Activated T-helper 9 cell treated with anti-CD3 and anti-CD28 coated beads, Interleukin-2, amount 50 U/mL, for 16 hours (primary cell): Measurements from ENCODE around the gene FLACC1.
"Not testable (repeated sequence)": the region's sequence is repeated elsewhere in the genome, so short reads cannot be mapped to it uniquely, and the experiment has no call there.

Experiments
- DNase-seq: peaks from one replicate; pipeline ENCODE4 v3.0.0-alpha.2; 2020; ENCODE audit warnings: low read depth

FLACC1 gene

GRCh38 chr2:201357221-201357620 is at the start of gene FLACC1:
Gene FLACC1 (minus strand): TSS chr2:201357345. CDS start chr2:201351404, 5,941 bp downstream.
- DNase-seq, result no peak

GRCh38 chr2:201406077-201406662 is 49.0 kb upstream of the FLACC1 start:
- DNase-seq, result no peak

GRCh38 chr2:201404699-201405280 is 47.6 kb upstream of the FLACC1 start:
- DNase-seq, result no peak

GRCh38 chr2:201403880-201404279 is 46.7 kb upstream of the FLACC1 start:
- no peak for DNase-seq

GRCh38 chr2:201402651-201403562 is 45.8 kb upstream of the FLACC1 start:
- no peak for DNase-seq

GRCh38 chr2:201401815-201402214 is 44.7 kb upstream of the FLACC1 start:
- no peak for DNase-seq

GRCh38 chr2:201396595-201396994 is 39.5 kb upstream of the FLACC1 start:
- DNase-seq, result no peak

GRCh38 chr2:201383136-201383535 is 26.0 kb upstream of the FLACC1 start:
- DNase-seq, result no peak

- DNase-seq, result no peak
These were observed 21.6 kb upstream of the FLACC1 start for GRCh38 chr2:201378496-201379397.

GRCh38 chr2:201377218-201377617 is 20.1 kb upstream of the FLACC1 start:
- no peak for DNase-seq

GRCh38 chr2:201369775-201370174 is 12.6 kb upstream of the FLACC1 start:
- no peak for DNase-seq

- not testable (repeated sequence) for DNase-seq
These were observed 12.2 kb upstream of the FLACC1 start for GRCh38 chr2:201369318-201369717.

- DNase-seq, result no peak
These were observed 9.0 kb upstream of the FLACC1 start for GRCh38 chr2:201366146-201366545.

GRCh38 chr2:201363857-201364560 is 6.9 kb upstream of the FLACC1 start:
- DNase-seq, result no peak

GRCh38 chr2:201362396-201362795 is 5.3 kb upstream of the FLACC1 start:
- no peak for DNase-seq

- no peak for DNase-seq
These were observed 4.1 kb upstream of the FLACC1 start for GRCh38 chr2:201361078-201361733.

GRCh38 chr2:201360256-201360655 is 3.1 kb upstream of the FLACC1 start:
- no peak for DNase-seq

GRCh38 chr2:201358684-201359083 is 1.5 kb upstream of the FLACC1 start:
- DNase-seq, result no peak

GRCh38 chr2:201353116-201353515 is 4.0 kb downstream of the FLACC1 start:
- no peak for DNase-seq

GRCh38 chr2:201350879-201351278 is 6.3 kb downstream of the FLACC1 start:
- no peak for DNase-seq

- no peak for DNase-seq
These were observed 7.5 kb downstream of the FLACC1 start for GRCh38 chr2:201349601-201350000.
